Fibroblast of peridontal ligament (primary cell): ENCODE data around the gene METTL22.

Experiments used
- DNase-seq: peaks from one replicate; pipeline ENCODE4 v3.0.0-alpha.2; 2010; ENCODE audit errors: extremely low read depth

METTL22 gene

DNA sequence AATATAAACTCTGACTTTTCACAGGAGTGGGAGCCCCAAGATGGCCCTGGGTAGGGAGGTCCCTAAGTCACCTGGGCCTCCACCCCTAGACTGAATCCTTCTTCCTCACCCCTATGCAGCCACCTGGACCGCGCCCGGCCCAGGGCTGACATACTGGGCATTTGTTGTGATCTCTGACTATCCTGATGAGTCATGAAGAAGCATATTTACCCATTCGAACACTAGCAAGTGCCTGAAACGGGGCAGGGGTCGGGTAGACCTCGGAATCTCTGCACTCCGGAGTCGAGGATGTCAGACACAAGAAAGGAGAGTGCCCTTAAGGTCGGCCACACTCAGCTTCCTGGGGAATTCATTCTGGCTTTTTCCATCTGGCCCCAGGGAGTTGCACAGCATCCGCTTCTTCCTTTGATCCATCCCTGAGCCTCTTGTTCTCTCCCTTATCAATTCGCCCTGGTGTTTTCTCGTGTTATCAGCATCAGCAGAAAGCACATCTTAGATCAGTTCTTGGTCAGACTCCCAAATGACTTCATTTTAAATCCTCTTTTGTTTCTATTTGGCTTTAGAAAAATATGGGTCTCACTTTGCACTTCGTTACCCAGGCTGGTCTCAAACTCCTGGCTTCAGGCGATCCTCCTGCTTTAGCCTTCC lies 10.4 kb downstream of the METTL22 start:
- no peak for DNase-seq

DNA sequence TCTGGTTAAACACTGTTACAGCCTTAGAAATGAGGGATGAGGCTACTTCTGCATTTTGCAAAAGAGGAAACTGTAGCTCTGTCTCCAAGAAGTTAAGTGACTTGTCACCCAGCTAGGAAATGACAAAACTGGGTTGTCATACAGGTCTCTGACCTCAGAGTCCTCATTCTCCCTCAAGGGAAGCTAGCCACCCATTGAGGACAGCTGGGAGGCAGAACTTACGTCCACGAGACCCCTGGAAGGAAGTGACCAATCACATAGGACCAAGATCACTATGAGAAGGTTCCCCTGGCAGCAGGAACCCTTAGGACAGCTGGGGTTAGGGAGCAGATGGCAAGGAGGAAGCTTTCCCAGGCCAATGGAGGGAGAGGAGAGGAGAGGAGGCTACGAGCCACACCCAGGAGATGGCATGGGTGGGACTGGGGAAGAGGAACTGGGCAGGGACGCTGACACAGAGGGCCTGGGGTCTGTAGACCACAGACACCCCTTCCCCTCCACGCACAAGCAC lies 11.2 kb downstream of the METTL22 start:
- no peak for DNase-seq

DNA sequence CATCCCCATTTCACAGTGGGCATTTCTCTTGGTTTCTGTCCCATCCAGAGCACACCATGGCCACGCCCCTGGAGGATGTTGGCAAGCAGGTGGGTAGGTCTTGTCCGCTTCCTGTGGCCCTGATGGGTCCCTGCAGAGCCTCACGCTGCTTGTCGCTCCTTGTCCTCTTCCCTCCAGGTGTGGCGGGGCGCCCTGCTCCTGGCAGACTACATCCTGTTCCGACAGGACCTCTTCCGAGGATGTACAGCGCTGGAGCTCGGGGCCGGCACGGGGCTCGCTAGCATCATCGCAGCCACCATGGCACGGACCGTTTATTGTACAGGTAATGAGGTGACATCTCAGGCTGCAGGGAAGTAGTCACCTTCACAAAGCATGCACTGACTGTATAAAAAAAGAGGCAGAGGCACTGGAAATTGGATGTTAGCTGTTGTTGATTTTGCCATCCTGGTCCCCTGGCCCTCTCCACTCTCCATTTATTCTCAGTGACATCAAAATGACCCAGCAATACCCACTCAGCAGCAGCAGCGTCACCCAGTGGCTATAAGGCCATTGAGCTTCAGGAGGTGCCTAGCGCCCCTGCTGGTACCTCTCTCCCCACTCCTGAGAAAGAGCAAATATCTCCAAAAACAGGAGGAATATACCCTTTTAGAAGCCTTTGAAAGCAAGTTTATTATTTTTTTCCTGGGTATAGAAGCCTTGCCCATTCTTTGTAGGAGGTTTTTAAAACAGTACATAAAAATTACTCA lies 13.7 kb downstream of the METTL22 start:
- DNase-seq, result peak; percentile 21

DNA sequence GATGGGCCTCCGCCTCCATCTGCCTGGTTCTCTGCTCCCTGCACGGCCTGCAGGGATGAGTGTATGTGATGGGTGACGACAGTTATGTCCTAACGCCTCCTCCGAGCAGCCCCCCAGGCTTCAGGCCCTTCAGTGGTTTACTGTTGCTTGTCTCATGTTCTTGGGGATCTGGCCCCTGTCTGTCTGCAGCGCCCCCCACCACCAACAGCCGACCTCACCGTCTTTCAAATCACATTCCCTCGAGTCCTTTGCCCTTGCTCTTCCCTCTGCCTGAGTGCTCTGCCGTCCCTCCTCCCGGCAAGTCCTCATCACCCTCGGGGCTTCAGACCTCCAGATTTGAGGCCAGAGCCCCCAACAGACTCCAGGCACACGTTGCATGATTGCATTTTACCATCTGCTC lies 18.2 kb downstream of the METTL22 start:
- no peak for DNase-seq

DNA sequence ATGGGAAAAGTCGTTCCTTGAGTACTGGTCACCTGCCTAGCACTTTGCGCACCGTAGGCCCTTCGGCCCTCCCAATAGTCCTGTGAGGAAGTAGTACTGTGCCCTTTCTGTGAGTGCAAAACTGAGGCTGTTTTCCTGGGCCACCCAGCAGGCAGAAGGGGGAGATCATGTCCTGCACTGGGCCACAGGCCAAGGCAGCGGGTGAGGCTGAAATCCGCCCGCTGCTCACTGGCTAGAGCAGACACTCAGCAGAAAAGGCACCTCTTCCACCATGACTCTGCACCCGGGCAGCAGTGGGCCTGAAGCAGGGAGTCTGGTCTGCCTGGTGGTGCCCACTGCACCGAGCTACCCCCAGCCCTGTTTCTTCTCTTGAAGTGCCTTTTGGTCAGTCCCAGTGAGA lies 20.2 kb downstream of the METTL22 start:
- DNase-seq, result no peak

DNA sequence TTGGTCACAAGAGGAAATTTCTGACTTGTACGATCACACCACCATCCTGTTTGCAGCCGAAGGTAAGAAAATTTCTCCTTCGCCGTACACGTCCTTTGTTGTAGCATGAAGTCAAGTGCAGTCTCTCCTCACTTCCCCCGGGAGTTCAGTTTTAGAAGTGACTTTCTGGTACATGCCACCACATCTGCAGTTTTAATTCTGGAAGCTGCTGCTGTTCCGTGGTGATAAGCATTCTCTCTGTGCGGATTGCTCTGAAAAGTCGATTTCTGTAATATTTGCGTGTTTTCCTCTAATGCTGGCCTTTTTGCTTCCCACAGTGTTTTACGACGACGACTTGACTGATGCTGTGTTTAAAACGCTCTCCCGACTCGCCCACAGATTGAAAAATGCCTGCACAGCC lies 20.6 kb downstream of the METTL22 start:
- DNase-seq, result no peak

DNA sequence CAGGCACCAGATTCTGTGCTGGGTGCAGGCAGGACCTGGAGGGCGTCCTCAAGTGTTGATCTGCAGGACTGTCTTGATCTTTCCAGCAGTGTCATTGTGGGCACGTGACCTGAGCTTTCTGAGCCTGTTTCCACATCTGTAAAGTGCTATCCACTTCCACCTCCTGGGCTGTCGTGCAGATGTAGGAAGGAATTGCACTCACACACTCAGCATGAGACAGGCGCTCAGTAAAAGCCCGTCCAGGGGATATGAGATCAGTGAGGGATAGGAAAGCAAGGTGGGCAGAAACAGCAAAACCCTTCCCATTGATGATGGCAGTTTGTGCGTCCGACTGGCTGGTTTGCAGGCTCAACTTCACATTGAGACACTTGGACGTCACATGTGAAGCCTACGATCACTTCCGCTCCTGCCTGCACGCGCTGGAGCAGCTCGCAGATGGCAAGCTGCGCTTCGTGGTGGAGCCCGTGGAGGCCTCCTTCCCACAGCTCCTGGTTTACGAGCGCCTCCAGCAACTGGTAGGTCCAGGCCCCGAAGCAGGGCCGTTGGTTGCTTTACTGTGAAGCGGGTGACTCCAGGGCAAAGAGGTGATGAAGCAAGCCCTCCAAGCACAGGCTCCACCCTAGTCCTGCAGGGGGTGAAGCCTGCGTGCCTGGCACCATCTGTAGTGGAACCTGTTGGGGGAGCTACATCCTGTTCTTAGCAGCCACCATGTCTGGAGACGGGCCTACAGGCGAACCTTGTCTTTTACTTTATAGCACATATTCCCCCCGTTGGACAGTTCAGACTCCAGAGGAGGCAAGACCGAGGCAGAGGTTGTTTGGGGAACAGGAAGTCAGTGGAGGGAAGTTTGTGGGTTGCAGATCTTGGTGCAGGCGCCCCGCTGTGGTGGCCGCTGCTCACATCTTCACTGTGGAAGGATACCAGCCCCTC lies 23.0 kb downstream of the METTL22 start:
- DNase-seq, result no peak

DNA sequence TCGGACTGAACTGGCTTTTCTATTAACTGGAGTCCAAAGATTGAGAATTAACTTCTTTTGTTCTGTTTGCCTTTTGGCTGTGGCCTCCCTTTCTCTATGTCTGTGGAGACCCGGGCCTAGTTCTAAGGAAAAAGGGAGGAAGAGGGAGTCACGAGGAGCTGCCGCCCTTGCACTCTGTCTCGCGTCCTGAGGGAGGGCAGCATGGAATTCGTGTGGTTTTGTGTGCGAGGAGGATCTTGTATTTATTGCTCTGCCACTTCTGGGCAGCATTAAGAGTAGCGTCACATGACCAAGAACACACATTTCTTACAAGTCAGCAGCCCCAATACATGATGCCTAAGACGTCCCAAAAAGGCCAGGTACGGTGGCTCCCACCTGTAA lies 23.6 kb downstream of the METTL22 start:
- no peak for DNase-seq

DNA sequence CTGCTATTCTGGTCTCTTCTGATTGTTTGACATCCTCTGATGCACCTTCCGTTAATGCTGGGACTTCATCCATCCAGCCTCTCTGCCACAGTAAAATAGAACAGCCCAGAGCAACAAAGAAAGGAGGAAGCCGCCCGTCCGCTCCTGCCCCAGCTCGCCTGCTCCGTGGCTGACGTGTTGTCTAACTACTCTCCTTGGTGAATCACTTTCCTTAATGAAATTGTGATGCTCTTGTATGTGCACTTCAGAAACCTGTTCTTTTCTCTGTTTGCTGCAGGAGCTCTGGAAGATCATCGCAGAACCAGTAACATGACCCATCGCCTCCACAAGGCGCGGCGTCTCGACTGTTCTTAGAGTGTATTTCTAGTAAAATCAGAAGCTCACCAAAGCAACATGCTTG lies 24.3 kb downstream of the METTL22 start:
- no peak for DNase-seq

DNA sequence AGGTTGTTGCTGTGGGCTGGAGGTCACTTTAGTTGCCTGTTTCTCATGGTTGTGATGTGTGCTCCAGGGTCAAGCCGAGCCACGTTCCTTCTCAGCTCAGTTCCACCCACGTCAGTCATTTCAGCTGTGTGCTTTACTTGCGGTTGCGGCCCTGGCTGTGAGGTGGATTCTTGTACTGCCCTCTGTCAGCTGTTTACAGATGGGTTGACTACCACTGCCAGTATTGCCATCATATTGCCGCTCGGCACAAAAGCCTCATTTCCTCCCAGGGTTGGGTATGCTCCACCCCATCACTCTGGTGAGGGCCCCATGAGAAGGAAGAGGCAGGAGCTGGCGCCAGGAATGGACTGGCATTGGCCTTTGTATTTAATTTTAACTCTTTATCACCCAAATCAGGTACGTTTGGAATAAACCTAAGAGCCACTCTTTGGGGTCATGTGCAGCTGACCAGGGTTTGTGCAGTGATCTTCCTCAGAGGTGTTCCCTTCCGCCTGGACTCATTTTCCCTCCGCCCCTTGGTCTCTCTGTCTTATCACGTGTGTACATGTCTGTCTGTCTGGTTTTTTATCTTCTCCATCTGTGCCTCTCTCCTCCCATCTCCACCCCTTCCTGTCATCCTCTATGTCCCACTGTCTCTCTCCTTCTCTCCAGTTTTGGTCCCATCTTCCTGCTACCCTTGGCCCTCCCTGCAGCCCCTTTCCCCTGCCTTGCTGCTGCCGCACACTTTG lies 25.0 kb downstream of the METTL22 start:
- no peak for DNase-seq

DNA sequence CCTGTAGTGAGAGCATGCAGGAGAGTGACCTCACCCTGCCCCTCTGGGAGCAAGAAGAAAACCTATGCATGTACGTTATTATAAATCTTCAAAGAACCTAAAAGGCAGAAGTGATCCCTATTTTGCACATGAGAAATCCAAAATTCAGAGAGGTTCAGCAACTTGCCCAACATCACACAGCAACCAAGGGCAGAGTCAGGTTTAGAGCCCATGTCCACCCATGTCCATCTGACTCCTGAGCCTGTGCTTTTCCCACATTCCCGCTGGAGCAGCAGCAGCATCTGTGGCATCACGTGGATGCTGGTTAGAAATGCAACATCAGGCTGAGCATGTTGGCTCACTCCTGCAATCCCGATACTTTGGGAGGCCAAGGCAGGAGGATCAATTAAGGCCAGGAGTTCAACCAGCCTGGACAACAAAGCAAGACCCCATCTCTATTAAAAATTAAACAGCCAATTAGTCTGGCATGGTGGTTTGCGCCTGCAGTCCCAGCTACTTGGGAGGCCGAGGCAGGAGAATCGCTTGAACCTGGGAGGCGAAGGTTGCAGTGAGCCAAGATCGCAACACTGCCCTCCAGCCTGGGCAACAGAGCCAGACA lies 26.3 kb downstream of the METTL22 start:
- no peak for DNase-seq

DNA sequence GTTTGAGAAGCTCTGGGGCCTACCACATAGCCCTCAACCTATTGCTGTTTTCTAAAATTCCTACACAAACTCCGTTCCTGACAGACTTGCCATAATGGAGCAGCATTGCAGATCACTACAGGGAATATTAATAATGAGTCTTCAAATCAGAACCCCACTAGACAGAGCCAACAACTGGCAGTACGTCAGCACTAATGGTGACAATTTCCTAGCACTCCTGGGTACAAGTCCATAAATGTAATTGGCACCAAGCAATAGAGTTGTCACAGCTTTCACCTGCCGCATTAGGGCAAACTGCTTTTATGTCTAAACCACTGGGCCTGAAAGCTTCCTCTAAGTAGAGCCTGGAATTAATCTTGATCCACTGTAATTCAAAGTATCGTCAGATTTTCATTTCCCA lies 27.4 kb downstream of the METTL22 start:
- no peak for DNase-seq

DNA sequence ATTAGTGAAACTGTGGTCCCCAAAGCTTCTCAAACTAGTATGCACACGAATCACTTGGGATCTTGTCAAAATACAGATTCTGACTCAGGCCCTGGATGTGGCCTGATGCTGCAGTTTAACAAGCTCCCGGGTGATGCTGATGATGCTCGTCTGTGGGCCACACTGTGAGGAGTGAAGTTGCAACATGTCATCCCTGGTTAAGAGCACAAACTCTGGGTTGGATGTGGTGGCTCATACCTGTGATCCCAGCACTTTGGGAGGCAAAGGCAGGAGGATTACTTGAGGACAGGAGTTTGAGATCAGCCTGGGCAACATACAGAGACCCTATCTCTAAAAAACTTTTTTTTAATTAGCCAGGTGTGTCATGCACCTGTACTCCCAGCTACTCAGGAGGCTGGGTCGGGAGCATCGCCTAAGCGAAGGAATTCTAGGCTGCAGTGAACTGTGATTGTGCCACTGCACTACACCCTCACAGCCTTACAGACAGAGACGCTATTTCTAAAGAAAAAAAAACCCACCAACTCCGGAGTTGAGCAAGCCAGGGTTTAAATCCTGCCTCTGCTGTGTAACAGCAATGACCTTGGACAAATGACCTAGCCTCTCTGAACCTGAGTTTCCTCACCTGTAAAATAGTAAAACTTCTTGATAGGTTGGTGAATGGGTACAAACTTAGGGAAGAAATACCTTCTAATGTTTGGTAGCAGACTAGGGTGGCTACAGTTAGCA lies 28.5 kb downstream of the METTL22 start:
- no peak for DNase-seq

DNA sequence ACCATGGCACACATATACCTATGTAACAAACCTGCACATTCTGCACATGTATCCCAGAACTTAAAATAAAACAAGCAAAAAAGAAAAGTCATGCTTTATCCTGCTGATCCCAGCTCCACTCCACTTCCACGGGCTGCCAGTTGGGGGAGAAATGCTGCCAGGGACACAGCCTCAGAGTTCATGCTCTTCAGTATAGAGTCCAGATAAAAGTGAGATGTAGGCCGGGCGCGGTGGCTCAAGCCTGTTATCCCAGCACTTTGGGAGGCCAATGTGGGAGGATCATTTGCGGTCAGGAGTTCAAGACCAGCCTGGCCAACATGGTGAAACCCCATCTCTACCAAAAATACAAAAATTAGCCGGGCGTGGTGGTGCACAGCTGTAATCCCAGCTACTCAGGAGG lies 30.5 kb downstream of the METTL22 start:
- peak; percentile 20 for DNase-seq

DNA sequence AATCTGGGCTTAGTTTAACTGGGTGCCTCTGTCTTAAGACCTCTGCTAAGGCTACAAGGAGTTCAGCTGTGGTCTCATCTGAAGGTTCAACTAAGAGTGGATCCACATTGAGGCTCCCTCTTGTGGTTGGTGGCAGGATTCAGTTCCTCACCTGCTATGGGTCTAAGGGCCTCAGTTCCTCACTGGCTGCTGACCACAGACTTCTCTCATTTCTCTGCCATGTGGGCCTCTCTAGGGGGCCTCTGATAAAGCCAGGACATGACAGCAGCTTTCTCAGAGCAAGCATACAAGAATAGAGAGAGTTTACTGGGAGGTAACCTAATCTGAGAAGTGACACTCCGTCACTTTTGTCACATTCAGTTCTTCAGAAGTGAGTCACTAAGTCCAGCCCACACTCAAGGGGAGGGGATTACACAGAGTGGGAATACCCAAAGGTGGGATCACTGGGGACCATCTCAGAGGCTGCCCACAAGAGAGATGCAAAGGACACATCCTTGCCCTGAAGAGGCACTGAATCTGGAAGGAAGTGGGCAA lies 33.8 kb downstream of the METTL22 start:
- no peak for DNase-seq

DNA sequence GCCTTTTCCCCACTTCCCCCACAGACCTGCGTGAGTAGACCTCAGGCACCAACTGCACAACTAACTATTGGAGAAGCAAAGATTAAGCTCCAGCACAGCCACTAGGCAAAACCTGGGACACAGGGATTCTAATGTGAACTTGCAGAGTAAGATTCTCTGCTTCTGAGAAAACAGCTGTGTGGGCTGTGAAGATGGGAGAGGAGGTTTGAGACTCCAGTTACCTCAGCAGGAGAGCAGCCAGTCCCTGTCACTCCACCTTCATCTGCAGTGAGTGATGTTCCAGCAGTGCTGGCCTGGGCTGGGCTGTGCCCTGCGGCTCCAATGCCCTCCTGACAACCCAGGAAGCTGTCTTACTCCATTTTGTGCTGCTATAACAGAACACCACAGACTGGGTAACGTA lies 34.9 kb downstream of the METTL22 start:
- no peak for DNase-seq

DNA sequence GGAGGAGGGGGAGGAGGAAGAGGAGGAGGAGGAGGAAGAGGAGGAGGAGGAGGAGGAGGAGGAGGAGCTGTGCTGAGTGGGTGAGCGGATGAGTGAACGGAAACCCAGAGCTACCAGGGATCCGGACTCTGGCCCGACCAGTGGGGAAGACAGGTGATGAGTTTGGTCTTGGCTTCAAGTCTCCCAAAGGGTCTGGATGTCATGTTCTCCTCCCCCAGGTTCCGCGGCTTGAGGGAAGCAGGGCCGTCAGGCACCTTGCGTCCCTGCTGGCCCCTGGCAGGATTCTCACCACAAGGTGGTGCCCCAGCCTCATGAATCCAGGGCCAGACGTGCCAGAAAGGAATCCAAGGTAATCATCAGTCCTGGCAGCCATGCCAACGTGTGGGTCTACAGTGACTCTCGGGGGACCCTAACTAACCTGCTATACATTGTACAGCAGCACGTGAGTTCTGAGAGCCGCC lies 39.4 kb downstream of the METTL22 start:
- DNase-seq, result peak; percentile 29

DNA sequence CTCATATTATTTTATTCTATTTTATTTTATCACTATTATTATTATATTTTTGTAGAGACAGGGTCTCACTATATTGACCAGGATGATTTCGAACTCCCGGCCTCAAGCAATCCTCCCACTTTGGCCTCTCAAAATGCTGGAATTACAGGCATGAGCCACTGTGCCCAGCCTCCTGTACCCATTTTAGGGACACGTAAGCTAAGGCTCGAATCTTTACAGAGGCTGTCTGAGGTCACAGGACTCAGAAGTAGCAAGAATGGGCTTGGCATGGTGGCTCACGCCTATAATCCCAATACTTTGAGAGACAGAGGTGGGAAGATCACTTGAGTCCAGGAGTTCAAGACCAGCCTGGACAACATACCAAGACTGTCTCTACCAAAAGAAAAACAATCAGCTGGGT lies 40.2 kb downstream of the METTL22 start:
- no peak for DNase-seq

DNA sequence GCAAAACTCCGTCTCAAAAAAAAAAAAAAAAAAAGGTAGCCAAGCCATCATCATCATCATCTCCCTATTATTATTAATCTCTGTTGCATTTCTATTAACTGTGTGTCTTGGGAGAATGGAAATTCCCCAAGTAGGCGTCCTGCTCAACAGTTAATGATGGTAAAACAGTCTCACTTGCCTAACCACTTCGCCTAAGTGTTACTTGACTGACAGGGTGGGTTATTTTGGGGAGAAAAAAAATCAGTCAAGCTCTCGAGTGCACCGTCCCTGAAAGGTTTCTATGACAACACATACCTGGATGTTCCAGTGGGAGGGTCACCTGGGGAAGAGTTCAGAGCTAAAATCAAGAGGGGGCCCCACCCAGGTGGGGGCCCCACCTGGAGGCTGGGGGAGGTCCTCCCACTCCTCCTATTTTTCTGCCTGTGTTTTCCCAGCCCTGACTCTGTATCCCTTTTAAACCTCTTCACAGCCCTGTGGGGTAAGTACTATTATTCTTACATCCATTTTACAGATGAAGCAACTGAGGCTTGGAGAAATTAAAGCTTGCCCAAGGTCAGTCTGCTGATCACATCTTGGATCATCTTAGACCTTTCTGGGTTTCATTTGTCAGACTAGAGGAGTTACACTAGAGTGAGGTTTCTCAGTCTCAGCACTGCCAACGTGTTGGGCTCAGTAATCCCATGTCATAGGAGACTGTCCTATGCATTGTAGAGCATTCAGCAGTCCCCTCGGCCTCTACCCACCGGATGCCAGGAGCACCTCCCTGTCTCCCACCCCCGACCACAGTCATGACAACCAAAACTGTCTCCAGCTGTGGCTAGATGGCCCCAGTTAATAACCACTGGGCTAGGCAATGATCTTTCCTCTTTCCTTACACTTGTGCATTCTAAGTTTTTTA lies 41.9 kb downstream of the METTL22 start:
- DNase-seq, result no peak
